ENCODE measurements around the gene PRKAR1A.

DNA sequence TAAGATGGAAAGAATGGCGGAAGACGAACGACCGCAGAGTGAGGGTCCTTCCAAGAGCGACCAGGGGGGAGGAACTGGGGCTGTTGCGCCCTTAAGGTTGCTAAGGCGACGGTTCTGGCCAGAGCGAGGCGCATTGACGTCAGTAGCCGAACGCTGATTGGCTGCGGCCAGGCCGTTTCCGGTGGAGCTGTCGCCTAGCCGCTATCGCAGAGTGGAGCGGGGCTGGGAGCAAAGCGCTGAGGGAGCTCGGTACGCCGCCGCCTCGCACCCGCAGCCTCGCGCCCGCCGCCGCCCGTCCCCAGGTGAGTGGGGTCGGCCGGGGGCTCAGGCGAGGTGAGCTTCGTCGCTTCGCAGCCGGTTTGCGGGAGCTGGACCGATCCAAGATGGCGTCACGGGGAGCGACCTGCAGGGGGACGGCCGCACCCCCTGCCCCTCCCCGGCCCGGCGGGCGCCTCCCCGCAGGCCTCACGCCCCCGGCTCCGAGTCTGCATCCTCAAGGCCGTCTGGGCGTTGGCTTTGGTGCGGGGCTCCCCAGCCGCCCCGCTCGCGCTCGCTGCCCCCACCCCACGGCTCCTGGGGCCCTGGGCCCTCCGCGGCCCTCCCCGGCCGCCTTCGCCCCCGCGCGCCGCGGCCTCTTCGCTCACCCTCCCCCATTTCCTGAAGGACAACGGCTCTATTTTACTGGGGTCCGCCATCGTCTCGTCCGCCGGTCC lies at the start of gene PRKAR1A:
- TF ChIP-seq GATA2 (IDR thresholded peaks at IDR 0.05; ENCODE audit: low read depth, low read length) (no peak), GATA3 (IDR thresholded peaks at IDR 0.05; ENCODE audit: low read depth, low read length) (no peak)
